ENCODE measurements around the gene TWNK. TPM values are rescaled to one million over a fixed set of nuclear protein-coding genes. Genes with fewer than 3 reads are reported as not detected.

Gene TWNK
- total RNA-seq, 2 donors from 2014 or later = 5.5 to 7.1 TPM

DNA sequence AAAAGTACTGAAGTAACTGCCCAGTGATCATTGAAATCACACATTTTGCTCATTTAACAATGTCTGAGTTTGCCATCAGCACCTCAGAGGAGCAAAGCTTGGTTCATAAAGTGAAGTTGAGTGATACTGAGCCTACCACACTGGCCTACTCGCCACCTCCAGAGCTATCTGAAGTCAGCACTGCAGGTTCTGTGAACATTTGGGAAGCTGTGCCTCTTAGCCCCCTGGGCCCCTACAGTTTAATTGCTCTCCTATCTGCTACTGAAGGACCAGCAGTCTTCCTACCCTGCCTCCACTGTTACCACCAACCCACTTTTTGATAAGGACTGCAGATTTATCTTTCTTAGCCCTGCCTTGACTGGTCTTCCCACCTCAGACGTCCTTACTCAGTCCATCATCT is 20.0 kb upstream of the TWNK start:
- no peaks in the 10 kb centered on the region for H3K27me3 ChIP-seq
- H3K9me3 ChIP-seq = no peaks in the 10 kb centered on the region
- peaks cover 0 to 15% of the 10 kb centered on the region in 2 donors for H3K4me1 ChIP-seq
- no peak overlapping the region for H3K4me3 ChIP-seq
- TF ChIP-seq, protein P1, sequence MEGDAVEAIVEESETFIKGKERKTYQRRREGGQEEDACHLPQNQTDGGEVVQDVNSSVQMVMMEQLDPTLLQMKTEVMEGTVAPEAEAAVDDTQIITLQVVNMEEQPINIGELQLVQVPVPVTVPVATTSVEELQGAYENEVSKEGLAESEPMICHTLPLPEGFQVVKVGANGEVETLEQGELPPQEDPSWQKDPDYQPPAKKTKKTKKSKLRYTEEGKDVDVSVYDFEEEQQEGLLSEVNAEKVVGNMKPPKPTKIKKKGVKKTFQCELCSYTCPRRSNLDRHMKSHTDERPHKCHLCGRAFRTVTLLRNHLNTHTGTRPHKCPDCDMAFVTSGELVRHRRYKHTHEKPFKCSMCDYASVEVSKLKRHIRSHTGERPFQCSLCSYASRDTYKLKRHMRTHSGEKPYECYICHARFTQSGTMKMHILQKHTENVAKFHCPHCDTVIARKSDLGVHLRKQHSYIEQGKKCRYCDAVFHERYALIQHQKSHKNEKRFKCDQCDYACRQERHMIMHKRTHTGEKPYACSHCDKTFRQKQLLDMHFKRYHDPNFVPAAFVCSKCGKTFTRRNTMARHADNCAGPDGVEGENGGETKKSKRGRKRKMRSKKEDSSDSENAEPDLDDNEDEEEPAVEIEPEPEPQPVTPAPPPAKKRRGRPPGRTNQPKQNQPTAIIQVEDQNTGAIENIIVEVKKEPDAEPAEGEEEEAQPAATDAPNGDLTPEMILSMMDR (IDR thresholded peaks at IDR 0.05) = no peak
- peaks cover 9% of the 10 kb centered on the region for H3K36me3 ChIP-seq
- no peak for DNase-seq (ENCODE audit: low spot score)
- no peak overlapping the region for H3K27ac ChIP-seq

DNA sequence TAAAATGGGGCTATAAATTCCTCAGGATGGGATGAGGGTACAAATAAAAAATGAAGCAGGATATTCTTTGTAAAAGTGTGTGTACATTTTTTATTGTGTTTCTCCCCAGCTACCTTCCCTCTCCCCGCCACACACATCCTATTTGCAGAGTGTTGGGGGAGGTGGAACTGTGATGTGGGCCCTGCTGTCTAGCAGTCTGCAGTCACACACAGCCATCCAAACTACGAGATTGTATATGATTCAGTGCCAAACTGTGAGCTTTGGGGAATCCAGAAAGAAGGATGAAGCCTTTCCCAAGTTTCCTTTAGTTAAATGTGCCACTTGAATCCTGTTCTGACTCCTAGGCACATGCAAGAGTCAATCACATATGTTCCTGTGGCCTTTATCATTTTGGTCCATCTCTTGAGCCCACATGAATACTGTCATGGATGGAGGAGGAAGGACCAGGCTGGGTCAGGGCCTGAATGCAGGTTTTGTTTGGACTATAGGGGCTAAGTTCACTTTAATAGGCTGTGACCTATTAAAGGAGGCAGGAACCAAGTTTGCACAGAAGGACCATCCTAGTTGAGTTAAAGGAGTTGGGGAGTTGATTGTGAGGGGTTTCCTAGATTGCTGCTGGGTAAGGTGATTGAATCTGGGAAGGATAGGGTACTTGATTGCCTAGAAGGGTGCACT is 19.1 kb upstream of the TWNK start:
- peaks cover 2% of the 10 kb centered on the region for H3K36me3 ChIP-seq
- TF ChIP-seq, protein P1 (IDR thresholded peaks at IDR 0.05) = no peak
- H3K4me1 ChIP-seq = peaks cover 0 to 15% of the 10 kb centered on the region in 2 donors
- no peaks in the 10 kb centered on the region for H3K9me3 ChIP-seq
- H3K27ac ChIP-seq = no peak overlapping the region
- H3K27me3 ChIP-seq = no peaks in the 10 kb centered on the region
- H3K4me3 ChIP-seq = no peak overlapping the region
- no peak for DNase-seq (ENCODE audit: low spot score)

DNA sequence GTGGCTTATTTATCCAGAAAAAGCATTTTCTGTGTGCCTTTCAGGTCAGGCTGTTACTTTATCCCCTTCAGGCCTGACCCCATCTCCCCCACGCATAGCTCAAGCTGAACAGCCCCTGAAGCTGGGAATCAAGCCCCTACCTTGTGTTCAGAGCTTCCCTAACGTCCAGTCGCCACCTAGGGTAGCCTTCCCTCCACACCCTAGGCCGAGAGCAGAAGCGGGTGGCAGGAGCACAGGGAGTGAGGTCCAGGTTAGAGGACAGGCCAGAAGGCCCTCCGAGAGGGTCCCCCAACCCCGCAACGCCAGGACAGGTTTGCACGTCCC is 18.5 kb upstream of the TWNK start:
- H3K9me3 ChIP-seq = no peaks in the 10 kb centered on the region
- no peaks in the 10 kb centered on the region for H3K27me3 ChIP-seq
- peaks cover 0 to 15% of the 10 kb centered on the region in 2 donors for H3K4me1 ChIP-seq
- TF ChIP-seq, protein P1 (IDR thresholded peaks at IDR 0.05) = no peak
- DNase-seq (ENCODE audit: low spot score) = no peak
- no peaks in the 10 kb centered on the region for H3K36me3 ChIP-seq
- peak overlapping the region; percentile 45 to 62 for H3K4me3 ChIP-seq
- no peak overlapping the region for H3K27ac ChIP-seq

DNA sequence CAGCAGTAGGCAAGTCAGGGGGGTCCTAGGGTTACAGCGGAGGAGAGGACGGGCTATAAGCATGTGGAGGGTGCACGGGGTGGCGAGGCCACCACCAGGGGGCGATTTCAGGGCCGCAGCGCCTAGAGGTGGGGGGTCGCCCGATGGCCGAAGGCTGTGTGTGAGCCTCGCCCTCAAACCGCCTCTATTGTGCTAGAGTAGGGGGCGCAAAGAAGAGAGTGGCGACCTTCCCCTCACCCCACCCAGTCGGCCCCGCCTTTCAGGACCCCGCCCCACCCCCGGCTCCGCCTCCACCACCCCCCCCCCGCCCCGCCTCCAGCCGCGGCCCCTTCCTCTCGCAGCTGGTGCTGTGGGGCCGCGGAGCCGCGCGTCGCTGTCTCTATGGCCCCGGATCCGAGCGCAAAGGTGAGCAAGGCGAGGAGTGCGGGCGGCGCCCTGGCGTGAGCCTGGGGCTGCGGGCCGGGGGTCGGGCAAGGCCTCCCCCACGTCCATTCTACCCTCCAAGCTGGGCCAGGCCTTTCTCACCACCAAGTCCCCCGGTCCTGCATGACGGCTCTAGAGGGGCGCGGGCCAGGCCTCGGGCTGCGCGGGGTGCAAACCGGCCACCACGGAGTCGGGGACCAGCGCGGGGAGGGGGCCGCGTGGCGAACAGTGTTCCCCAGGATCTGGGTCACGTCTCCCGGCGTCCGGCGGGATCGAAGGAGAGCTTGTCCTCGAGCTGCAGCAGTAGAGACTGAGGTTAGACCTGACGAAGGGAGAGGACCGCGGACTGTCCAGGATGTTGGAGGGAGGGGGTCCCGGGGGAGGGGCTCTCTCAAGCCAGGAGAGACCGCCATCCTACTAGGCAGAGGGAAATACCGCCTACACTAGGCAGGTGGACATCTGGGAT is 17.9 kb upstream of the TWNK start, which contains the start of gene SEMA4G:
SEMA4G (plus strand) TSS at position 318 of the 889 bp plus-strand sequence. CDS start 3,409 bp downstream, outside the sequence.
- Histone ChIP-seq H3K4me3 (peak within 1 kb of the TSS; percentile 45 to 62), H3K36me3 (no peaks in the 10 kb centered on the region), H3K27me3 (no peaks in the 10 kb centered on the region), H3K27ac (no peak within 1 kb of the TSS), H3K9me3 (no peaks in the 10 kb centered on the region), H3K4me1 (peaks cover 0 to 15% of the 10 kb centered on the region in 2 donors)
- DNase-seq (ENCODE audit: low spot score) = peak; percentile 57
- TF ChIP-seq, protein P1 (IDR thresholded peaks at IDR 0.05) = peak; percentile 59 to 79

DNA sequence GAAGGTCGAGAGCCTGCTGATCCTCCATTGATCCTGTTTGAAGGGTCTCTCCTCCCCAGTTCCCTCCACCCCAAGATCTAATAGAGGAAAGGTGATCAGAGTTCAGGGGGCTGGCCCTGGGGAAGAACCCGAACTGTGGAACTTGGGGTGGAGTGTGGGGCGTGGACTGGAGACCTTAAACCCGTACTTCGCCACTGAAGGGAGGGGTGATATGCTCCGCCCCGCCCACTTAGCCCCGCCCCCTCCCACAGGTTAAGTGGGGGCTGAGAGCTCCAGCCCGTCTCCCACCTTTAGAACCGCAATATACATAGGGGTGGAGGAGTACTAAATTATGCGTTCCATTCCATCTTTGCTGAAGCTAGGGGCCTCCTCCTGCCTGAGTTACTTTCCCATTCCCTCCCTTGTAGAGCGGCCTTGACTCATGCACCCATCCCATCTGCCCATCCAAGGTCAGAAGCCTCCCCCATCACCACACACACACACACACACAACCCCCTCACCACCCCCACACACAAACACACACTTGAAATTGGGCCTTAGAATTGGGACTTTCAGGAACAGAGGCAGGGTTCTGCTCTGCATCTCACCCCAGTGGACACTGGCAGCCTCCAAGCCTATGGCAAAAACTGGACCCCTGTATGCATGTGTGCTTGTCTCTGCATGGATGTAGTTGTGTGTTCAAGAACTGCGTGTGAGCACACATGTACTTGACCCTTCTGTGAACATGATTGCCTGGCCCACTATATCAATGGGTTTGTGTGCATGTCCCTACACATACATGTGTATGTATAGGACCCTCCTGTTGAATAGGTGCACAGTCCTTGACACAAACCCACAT is 17.0 kb upstream of the TWNK start:
- no peaks in the 10 kb centered on the region for H3K9me3 ChIP-seq
- peak; percentile 46 for DNase-seq (ENCODE audit: low spot score)
- TF ChIP-seq, protein P1 (IDR thresholded peaks at IDR 0.05) = no peak
- H3K36me3 ChIP-seq = no peaks in the 10 kb centered on the region
- H3K4me3 ChIP-seq = peak overlapping the region; percentile 45 to 62
- H3K27me3 ChIP-seq = no peaks in the 10 kb centered on the region
- no peak overlapping the region for H3K27ac ChIP-seq
- peaks cover 0 to 15% of the 10 kb centered on the region in 2 donors for H3K4me1 ChIP-seq
